GM18873 (cell line): ENCODE data around the gene SAMD11.

Experiments
- ATAC-seq: cut with Tn5 transposase; IDR thresholded peaks from one replicate; pipeline ENCODE4 v1.9.1; 2021; ENCODE audit warnings: mild to moderate bottlenecking, moderate library complexity, moderate number of reproducible peaks; ENCODE audit not compliant: unreplicated experiment, low FRiP score

The SAMD11 gene

DNA sequence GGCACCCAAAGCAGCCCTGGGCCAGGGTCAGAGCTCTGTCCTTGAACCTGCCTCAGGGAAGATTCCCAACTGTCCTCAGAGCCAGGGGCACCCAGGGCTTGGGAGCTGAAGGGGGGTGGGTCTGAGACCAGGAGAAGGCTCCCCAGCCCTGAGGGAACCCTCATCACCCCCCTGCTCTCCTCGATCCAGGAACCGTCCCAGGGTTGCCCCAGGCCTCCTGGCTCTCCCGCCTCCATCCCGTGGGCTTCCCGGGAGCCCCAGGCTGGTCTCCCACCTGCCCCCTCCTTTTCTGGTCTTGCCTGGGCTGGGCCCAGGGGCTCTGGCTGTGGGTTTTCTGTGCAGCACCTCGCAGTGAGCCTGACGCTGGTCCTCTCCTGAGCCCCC is 6.7 kb upstream of the SAMD11 start:
- no peak for ATAC-seq

DNA sequence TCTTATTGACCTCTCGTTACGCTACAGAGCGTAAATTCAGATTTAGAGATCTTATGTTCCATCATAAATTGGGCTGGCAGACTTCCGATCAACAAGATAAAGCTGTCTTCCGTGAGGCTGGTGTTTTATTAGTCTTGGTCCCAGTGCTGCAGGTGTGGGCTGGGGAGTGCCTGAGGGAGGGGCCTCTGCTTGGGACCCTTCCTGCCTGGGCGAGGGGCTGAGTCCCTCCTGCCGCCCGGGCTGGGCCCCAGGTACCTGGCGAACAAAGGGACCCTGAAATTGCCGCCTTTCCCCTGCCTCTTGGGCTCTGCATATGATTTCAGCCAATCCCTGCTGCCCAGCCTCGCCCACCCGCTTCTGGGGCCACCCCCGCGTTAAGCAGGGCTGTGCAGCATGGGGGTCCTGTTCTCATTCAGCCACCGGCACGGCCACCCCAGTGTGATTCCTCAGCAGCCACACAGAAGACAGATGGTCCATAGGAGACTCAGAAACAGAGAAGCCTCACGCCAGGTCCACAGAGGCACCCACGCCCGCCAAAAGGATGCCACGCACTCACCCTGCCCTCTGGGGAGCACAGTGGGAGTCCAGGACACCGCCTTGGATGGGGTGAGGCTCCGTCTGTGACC is 6.1 kb upstream of the SAMD11 start:
- no peak for ATAC-seq

DNA sequence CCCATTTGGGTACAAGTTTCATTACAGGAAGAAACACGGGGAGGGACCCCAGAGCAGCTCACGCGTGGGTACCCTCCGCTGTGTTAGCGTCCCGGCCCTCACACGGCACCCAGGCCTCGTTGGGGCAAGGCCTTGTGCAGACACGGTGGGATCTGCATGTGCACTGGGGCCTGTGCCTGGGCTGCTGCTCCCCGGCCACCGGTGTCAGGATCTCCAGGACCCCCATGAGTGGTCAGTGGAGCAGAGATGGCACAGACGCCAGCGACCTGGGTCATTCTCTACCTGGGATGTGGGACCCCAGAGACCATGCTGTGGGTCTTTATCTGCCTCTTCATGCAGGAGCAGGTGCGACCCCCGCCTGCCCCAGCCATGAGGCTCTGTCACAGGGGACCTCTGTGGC is 5.4 kb upstream of the SAMD11 start:
- ATAC-seq, result no peak

DNA sequence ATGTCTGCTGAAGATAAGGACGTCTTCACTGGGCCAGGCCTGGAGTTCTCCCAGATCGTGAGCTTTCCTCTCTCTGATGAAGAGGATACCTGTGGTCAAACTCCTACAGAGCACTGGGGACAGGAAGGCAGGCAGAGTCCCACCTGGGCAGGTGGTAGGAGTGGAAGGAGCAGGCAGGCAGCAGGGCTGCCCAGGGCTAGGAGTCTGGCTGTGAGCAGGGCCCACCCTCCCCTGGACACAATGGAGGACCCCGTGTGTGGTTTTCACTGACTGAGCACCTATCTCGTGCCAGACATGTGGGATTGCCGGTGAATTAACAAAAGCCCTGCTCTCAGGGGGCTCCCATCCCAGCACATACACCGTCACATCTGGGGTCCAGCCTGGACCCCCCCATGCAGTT is 4.9 kb upstream of the SAMD11 start:
- ATAC-seq, result no peak

DNA sequence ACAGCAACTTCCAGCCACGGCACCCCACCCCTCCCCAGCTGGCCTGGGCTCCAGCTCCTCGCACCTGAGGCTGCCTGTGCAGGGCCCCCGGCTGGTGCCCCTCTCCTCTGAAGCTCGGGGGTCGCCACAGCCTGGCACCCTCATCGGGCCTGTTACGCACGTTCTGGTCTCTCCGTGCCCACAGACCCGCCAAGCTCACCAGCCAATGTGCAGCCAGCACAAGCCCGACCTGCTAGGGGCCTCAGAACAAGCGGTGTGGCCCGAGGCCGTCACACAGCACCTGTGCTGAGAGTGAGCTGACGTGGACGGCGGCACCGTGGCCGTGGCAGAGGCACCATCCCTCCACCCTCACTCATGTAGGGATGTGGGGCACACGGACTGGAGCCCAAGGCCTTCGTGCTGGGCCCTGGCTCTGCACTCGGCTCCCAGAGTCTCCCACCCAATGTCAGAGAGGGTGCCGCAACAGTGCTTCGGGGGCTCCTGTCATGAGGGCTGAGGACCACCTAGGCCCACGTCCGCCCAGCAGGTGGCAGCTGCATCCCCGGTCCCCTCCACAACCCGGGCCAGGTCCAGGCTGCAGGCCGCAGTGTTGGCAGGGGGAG is 4.4 kb upstream of the SAMD11 start:
- ATAC-seq, result no peak

DNA sequence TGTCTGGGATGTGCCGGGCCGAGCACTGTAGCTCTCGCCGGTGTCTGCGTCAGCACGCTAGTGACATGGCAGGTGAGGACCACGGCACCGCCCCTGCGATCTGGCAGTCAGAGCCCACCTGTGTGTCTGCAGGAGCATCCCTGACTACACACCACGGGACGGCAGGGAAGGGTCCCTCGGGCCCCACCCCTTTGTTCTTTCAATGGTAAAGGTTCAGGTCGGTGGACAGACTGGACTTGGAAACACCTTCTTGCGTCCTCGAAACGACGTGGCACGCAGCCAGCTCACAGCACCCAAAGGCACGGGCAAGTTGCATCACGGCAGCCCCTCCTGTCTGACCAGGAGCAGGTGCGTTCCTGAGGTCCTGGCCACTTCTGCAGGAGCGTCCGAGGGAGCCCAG is 3.7 kb upstream of the SAMD11 start:
- ATAC-seq, result no peak

DNA sequence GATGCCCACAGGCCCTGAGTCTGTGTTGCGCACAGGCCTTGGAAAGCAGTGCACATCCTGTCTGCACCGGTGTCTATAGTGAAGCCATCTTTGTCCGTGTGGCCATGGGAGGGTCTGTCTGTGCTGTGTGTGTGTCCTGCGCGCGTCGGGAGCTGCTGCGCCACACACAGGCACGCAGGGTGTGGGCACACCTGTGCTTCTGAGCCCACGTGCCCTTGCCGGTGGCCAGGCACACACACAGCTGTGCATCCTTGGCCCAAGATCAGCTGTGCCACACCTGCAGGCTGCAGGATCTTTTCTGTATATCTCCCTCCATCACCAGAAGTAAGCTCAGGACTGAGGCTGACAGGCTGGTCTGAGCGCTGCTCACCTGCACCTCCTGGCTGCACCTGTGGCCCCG is 3.2 kb upstream of the SAMD11 start:
- no peak for ATAC-seq

DNA sequence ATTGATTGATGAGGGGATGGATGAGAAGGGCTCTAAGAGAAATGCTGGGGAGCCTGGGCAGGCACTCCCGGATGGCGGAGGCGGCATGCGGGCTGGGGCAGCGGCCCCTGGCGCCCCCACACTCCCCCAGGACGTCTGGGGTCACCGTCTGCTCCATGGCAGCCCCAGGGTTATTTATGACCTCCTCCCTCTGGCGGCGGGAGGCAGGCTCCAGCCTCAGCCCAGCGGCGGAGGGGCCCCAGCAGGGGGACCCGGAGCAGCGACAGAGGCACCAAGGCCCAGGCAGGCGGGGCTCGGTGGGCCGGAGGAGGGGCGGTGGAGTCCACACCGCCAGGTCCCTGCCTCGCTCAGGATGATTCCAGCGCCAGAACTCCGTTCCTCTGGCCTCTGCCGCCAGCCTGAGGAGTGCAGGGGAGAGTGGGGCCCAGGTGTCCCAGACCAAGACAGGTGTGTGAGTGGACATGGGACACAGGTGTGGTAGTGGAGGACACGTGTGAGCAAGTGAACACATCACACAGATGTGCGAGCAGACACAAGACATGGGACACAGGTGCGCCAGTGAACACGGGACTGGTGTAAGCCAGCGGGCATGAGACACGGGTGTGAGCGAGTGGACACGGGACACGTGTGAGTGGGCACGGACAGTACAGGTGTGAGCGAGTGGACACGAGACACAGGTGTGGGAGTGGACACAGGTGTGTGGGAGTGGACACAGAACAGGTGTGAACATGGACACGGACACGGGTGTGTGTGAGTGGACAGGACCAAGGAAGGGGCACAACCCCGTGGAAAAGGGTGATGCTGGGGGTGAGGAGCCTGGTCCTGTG is 2.5 kb upstream of the SAMD11 start:
- no peak for ATAC-seq

DNA sequence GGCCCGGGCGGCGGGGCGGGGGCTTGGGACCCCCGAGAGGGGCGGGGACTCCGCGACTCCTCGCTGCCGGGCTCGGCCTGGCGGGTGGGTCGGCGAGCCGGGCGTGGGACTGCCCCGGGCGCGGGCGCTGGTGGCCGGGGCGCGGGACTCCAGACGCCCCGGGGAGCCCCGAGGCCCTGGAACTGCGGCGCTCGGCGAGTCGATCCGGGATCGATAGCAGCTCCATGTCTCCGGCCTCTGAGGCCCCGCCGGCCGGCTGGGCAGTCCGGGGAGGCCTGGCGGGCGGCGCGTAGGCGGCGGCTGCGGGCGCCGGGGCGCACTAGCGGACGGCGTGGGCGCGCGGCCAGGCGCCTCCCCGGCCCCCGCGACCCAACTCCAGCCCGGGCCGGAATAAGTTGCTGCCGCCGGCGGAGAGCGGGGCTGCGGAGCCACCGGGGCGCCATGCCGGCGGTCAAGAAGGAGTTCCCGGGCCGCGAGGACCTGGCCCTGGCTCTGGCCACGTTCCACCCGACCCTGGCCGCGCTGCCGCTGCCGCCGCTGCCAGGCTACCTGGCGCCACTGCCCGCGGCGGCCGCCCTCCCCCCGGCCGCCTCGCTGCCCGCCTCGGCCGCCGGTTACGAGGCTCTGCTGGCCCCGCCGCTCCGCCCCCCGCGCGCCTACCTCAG is 400 bp downstream of the SAMD11 start:
- no peak for ATAC-seq

DNA sequence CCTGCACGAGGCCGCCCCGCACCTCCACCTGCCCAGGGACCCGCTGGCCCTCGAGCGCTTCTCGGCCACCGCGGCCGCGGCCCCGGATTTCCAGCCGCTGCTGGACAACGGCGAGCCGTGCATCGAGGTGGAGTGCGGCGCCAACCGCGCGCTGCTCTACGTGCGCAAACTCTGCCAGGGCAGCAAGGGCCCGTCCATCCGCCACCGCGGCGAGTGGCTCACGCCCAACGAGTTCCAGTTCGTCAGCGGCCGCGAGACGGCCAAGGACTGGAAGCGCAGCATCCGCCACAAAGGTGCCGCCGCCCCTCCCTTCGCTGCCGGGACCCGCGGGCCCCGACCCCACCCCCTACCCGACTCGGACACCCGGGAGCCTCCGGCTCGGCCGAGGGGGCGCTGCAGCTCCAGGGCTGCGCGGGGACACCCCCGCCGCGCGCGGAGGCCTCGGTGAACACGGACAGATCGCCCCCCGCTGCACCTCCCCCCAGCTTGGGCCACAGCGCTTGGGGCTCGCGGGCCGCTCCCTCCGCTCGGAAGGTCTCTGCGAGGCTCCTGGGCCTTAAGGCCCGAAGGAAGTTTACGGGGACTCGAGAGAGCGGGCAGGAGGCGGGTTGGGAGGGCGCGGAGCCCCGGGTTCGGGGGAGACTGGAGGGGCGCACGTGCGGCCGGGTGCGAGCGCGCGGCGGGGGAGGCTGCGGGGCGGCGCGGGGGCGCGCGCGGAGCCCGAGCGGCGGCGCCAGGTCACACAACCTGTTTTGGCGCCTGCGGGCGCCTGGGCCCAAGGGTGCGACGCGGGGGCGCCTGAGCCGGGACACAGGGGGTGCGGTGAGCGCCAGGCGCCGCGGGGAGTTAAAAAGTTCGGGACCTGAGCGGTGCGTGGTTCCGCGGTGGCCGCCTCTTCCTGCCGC is 1.2 kb downstream of the SAMD11 start:
- ATAC-seq, result no peak

DNA sequence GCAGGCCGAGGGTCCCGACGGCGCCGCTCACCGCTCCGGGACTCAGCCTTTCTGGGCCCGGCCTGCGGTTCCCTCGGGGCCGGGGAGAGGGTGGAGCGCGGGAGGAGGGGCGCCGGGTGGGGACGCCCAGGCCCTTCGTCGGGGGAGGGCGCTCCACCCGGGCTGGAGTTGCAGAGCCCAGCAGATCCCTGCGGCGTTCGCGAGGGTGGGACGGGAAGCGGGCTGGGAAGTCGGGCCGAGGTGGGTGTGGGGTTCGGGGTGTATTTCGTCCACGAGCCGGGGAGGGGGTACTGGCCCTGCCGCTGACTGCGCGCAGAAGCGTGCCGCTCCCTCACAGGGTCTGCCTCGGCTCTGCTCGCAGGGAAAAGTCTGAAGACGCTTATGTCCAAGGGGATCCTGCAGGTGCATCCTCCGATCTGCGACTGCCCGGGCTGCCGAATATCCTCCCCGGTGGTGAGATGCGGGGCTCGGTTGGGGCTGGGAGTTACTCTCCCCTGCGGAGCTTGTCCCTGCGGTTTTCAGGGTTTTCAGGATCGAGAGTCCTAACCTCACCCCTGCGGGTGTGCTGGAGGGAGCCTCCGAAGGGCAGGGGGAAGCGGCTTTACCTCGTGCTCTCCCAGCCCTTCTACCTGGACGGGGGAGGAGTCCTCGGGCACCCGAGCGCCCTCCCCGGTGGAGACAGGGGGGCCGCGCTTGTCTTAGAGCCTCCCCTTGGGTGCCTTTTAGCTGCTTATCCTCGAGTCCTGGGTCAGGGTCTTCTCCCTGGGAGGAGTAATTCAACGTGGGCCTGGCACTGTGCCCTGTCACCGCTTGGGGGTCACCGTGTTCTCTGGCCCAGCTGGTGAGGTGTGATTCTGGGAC is 2.1 kb downstream of the SAMD11 start:
- no peak for ATAC-seq

DNA sequence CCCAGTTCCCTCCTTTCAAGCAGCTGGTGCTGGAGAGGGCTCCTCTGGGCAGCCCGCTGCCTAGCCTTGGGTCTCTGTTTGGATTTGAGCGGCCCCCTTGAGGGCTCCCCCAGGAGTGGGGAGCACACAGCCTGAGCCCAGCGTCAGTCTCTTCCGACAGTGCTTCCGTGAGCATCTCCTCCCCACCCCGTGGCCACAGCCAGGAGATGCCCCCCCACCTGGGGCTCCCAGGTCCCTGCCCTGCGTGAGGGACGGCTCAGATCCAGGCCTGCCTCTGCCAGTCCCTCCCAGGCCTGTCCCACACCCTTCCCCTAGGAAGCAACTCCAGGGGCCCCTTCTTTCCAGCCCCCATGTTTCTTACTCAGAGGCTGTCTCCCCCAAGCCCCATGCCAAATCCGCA is 3.5 kb downstream of the SAMD11 start:
- ATAC-seq, result no peak

DNA sequence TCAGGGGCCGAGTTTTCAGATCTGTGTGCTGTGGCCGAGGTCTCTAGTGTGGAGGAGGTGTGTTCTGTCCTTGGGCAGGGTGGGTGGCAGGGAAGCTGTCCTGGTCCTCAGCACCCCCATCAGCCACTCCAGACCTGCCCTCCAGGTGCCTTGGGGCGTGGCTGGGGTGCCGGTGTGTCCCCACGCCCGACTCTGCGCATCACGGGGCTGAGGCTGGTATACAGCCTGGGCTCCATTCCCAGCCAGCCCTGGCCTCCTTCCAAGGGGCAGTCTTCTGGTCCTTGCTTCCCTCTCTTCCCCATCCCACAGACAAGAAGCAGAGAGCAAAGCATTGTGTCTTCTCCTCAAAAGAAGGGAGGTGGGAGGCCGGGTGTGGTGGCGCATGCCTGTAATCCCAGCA is 4.0 kb downstream of the SAMD11 start:
- no peak for ATAC-seq

DNA sequence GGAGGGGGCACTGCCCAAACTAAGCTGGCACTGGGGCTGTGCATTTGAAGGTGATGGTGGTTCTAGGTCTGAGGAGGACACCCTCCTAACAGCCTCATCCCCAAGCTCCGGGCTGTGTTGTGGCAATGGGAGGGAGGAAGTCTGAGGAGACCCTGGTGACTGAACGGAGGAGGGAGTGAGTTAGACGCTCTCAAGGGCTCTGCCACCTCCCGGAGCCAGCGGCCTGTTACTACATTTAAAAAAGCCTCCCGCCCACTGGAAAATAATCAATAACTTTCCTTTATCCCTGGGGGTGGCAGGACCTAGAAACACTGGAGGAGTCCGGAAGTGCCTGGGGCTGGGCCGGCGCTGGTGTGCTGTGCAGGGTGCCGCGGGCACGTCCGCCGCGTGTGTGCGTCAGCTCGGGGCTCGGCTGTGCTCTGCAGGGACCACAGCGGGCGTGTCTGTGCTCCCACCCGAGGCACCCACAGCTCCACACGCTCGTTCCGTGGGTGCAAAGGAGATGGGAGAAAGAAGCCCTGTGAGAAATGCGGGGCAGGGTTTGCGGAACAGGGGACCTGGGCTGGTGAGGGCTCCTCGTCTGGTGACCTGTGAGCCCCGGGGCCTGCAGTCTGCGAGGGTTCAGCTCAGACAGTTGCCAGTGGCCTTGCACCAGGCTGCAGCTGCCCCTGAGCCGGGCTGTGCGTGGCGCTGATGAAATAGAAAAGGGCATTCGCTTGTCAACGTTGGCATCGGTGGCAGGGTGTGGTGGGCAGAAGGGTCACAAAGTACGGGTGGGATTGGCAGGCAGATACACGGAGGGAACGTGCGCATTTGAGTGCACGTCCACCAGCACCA is 5.3 kb downstream of the SAMD11 start:
- no peak for ATAC-seq

DNA sequence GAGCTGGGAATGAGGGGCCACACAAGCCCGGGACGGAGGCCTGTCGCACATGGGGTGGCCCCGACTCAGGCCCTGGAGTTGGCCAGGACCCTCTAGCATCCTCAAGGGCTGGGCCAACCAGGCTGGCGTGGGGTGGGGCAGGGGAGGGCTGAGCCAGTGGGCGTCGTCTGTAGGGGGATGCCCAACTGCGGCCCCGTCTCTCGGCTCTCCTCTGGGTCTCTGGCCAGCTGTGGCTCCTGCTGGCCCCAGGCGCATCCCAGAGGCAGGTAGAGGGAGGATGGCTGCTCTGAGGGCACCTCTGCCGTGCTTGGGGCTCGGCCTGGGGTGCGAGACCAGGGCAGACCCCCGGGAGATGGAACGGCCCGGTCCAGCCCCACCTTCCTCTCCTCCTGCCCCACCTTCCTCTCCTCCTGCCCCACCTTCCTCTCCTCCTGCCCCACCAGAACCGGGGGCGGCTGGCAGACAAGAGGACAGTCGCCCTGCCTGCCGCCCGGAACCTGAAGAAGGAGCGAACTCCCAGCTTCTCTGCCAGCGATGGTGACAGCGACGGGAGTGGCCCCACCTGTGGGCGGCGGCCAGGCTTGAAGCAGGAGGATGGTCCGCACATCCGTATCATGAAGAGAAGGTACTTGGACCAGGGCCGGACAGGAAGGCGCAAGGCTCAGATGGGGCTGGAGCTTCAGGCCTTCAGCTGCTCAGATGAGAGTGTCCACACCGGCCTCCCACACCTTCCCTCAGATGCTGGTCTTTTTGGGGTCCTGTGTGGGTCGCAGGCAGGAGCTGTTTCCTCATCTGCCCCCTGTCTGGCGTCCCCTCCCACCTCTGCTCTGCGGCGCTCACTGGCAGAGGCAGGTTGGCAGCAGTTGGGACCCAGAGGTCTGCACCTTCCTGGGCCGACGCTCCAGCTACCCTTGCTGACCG is 6.2 kb downstream of the SAMD11 start:
- no peak for ATAC-seq

DNA sequence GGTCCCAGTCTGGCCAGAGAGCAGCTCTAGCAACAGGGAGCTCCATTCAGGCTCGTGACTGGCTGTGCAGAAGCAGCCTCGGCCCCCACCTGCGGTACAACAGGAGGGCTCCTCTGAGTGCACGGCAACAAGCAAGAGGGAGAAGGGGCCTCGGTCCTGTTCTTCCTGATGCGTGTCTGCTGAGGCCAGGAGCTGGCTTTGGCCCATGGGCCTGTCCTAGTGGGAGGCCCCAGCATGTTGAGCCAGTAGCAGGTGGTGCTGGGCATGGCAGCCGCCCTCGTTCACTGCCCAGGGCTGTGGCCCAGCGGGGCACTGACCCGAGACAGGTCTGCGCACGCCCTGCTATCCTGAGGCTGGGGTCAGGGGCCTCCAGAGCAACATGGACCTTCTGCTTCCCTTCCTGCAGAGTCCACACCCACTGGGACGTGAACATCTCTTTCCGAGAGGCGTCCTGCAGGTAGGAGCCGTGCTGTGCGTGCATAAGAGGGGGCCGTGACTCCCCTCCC is 7.0 kb downstream of the SAMD11 start:
- ATAC-seq, result no peak
